22Rv1 (cell line): ENCODE data around the gene RASSF4.

Experiments
- CTCF ChIP-seq: fragments of 450-650 bp; IDR thresholded peaks from 2 replicates; pipeline ENCODE4 v1.5.1; 2017; ENCODE audit warnings: mild to moderate bottlenecking
- ZFX ChIP-seq: fragments of 450-650 bp; IDR thresholded peaks from 2 replicates; pipeline ENCODE4 v1.6.1; 2017; ENCODE audit warnings: antibody characterized with exemption, borderline replicate concordance

DNA sequence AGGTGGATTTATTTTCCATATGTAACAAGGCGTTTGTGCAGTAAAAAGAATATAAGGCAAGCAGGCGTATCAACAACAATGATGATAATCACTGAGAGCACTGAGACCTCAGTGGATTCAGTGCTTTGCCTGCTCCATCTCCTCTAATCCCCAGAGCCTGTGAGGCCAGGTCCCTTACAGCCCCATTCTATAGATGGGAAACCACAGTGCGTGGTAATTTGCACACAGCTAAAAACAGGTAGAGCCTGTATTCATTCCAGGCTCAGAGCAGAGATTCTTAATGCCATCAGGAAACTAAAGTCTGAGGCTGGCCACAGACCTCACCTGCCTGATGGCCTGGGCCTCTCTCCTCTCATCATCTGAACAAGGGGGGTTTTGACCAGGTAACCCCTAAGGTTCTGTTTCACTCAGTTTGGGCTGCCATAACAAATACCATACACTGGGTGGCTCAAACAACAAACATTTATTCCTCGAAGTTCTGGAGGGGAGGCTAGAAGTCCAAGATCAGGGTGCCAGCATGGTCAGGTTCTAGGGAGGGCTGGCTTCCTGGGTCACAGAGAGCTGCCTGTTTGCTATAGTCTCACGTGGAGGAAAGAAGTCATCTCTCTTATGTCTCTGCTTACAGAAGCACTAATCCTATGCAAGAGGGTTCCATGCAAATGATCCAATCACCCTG, 10.3 kb upstream of the RASSF4 start:
- TF ChIP-seq CTCF = no peak
- no peak for TF ChIP-seq ZFX
